HFFc6 (cell line): ENCODE data around the gene SLC35A3. TPM values are rescaled to one million over a fixed set of nuclear protein-coding genes. Genes with fewer than 3 reads are reported as not detected.

Experiments used
- DNase-seq: peaks from one replicate; pipeline ENCODE4 v3.0.0-alpha.2; 2018
- H3K27ac Mint-ChIP-seq: 2 replicates; pipeline ENCODE4 v1.8.0; 2020; ENCODE audit warnings: mild to moderate bottlenecking, mixed read lengths
- H3K27me3 Mint-ChIP-seq: 2 replicates; pipeline ENCODE4 v1.8.0; 2021; ENCODE audit warnings: mild to moderate bottlenecking, moderate library complexity, mixed read lengths; ENCODE audit not compliant: insufficient read depth
- H3K36me3 Mint-ChIP-seq: 2 replicates; pipeline ENCODE4 v1.8.0; 2021; ENCODE audit warnings: low read depth, mixed read lengths
- H3K4me1 Mint-ChIP-seq: 2 replicates; pipeline ENCODE4 v1.8.0; 2020; ENCODE audit warnings: low read depth, mixed read lengths
- H3K4me3 Mint-ChIP-seq: 2 replicates; pipeline ENCODE4 v1.8.0; 2020; ENCODE audit warnings: mild to moderate bottlenecking, moderate library complexity, mixed read lengths
- H3K9me3 Mint-ChIP-seq: 2 replicates; pipeline ENCODE4 v1.8.0; 2020; ENCODE audit warnings: mild to moderate bottlenecking, mixed read lengths
- total RNA-seq, 6 experiments: library from RNA; stranded (reverse); fragmentation: NEBNext Ultra II Directional; extraction: Animal tissue kit (Norgen Biotek cat#: 25700); gene quantifications; 2 replicates in 1 of 6; 3 replicates in 5 of 6; pipeline ENCODE4 v1.2.3, GENCODE V29; 2021
- TF ChIP-seq, protein P1 (sequence below): fragments of 200-600 bp; sonication (generic); IDR thresholded peaks from 2 replicates; pipeline ENCODE4 v1.5.0; 2021; ENCODE audit warnings: antibody characterized with exemption, mild to moderate bottlenecking

SLC35A3 gene
- total RNA-seq, 6 experiments from 2014 or later: 16.4 to 30.8 (median 25.2) TPM

DNA sequence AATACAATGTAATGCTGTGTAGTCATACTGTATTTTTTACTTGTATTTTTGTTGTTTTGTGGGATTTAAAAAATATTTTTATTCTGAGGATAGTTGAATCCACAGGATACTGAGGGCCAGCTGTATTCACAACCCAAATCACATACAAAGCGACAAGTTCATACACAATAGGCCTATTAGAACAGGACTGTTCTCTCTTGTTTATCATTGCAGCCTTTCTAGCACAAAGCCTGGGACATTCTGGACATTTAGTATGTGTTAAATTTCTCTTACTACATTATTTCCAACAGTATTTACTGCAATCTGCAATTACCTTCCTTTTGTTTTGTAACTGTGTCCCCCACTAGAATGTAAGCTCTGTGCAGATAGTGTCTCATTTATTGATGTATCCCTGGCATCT is 65.4 kb downstream of the SLC35A3 start:
- H3K36me3 Mint-ChIP-seq: peaks cover 19% of the 10 kb centered on the region
- H3K27me3 Mint-ChIP-seq: no peaks in the 10 kb centered on the region; the same call in 1 of the 2 replicates
- no peaks in the 10 kb centered on the region for H3K9me3 Mint-ChIP-seq
- no peak for DNase-seq
- H3K4me1 Mint-ChIP-seq: peaks cover 30% of the 10 kb centered on the region
- no peak overlapping the region for H3K4me3 Mint-ChIP-seq
- TF ChIP-seq, protein P1, sequence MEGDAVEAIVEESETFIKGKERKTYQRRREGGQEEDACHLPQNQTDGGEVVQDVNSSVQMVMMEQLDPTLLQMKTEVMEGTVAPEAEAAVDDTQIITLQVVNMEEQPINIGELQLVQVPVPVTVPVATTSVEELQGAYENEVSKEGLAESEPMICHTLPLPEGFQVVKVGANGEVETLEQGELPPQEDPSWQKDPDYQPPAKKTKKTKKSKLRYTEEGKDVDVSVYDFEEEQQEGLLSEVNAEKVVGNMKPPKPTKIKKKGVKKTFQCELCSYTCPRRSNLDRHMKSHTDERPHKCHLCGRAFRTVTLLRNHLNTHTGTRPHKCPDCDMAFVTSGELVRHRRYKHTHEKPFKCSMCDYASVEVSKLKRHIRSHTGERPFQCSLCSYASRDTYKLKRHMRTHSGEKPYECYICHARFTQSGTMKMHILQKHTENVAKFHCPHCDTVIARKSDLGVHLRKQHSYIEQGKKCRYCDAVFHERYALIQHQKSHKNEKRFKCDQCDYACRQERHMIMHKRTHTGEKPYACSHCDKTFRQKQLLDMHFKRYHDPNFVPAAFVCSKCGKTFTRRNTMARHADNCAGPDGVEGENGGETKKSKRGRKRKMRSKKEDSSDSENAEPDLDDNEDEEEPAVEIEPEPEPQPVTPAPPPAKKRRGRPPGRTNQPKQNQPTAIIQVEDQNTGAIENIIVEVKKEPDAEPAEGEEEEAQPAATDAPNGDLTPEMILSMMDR: no peak
- peak overlapping the region; percentile 38; the same call in 1 of the 2 replicates for H3K27ac Mint-ChIP-seq

DNA sequence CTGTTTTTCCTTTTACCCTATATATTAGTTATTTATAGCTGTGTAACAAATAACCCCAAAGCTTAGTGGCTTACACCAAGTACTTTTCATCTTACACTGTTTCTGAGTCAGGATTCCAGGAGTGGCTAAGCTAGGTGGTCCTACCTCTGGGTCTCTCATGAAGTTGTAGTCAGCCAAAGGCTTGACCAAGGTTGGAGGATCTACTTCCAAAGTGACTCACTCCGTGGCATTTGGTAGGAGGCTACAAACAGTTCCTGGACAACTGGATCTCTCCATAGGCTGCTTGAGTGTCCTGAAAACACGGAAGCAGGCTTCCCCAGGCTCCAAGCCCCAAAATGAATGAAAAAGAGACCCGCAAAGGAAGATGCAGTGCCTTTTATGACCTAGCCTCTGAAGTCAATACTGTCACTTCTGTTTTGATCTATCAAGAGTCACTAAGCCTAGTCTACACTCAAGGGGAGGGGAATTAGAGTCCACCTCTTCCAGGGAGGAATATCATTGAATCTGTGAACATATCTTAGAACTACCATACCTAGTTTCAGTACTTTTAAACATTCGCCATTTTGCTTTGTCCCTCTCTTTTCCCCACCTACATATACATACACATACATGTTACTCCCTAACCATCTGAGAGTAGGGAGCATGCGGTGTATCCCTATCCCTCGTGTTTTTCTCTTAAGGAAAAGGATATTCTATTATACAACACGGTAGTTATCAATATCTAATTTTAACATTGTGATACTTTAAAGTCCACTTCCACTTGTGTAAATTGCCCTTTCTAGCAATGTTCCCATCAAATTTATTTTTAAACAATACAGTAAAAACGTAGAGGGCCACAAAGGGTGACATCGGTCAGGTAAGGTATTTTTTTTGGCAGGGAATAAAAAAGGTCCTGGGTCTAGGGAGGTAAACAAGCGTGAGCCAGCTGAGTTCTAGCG is 67.2 kb downstream of the SLC35A3 start:
- H3K4me1 Mint-ChIP-seq: peaks cover 38% of the 10 kb centered on the region
- H3K9me3 Mint-ChIP-seq: no peaks in the 10 kb centered on the region
- H3K27me3 Mint-ChIP-seq: no peaks in the 10 kb centered on the region; the same call in 1 of the 2 replicates
- peak; percentile 30 for DNase-seq
- H3K27ac Mint-ChIP-seq: peak overlapping the region; percentile 100
- TF ChIP-seq, protein P1: no peak
- peaks cover 19% of the 10 kb centered on the region for H3K36me3 Mint-ChIP-seq
- H3K4me3 Mint-ChIP-seq: peak overlapping the region; percentile 100

DNA sequence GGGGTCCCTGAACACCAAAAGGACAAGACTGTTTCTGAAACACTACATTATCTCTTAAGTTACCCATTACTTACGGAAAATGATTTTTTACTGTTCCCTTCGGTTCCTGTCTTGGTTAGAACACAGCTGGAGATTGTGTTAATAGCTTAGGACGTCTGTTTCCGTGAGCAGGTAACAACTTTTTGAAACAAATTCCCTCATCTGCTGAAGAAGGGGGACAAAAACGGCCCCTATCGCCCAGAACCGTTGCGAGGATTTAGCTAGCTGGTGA is 67.8 kb downstream of the SLC35A3 start:
- peak overlapping the region; percentile 100 for H3K27ac Mint-ChIP-seq
- H3K4me3 Mint-ChIP-seq: peak overlapping the region; percentile 100
- peaks cover 19% of the 10 kb centered on the region for H3K36me3 Mint-ChIP-seq
- H3K27me3 Mint-ChIP-seq: no peaks in the 10 kb centered on the region; the same call in 1 of the 2 replicates
- no peaks in the 10 kb centered on the region for H3K9me3 Mint-ChIP-seq
- DNase-seq: no peak
- H3K4me1 Mint-ChIP-seq: peaks cover 38% of the 10 kb centered on the region
- TF ChIP-seq, protein P1: no peak

DNA sequence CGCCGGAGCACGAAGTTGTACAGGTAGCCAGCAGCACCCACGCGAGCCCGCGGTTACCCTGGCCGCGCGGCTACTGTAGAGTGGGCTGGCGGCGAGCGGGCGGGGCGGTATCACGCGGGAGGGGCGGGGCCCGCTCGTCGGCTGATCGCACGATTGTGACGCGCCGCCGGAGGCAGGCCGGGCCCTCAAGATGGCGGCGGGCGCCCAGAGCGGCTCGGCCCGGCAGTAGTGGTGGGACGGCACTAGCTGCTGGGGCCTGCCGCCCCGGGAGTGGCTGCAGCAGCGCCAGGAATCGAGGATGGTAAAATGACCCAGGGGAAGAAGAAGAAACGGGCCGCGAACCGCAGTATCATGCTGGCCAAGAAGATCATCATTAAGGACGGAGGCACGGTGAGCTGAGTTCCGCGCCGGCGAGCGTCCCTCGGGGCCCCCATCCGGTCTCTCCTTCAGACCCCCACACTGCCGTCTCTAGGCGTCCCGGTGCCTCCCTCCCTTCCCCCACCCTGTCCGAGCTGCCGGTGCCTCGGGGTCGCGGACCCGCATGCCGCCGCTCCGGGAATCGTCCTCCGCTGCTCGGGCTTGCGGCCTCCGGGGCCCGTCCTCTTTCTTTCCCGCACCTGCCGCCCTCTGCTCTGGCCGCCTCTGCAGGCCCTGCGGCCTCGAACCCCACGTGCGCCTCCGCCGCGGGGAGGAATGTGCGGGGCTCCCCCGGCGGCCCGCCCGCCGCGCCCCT is 68.3 kb downstream of the SLC35A3 start:
- Mint-ChIP-seq H3K36me3 (peaks cover 22% of the 10 kb centered on the region), H3K9me3 (no peaks in the 10 kb centered on the region), H3K27ac (peak overlapping the region; percentile 100), H3K27me3 (no peaks in the 10 kb centered on the region; the same call in 1 of the 2 replicates), H3K4me3 (peak overlapping the region; percentile 100), H3K4me1 (peaks cover 41% of the 10 kb centered on the region)
- TF ChIP-seq, protein P1: no peak
- DNase-seq: peak; percentile 69

DNA sequence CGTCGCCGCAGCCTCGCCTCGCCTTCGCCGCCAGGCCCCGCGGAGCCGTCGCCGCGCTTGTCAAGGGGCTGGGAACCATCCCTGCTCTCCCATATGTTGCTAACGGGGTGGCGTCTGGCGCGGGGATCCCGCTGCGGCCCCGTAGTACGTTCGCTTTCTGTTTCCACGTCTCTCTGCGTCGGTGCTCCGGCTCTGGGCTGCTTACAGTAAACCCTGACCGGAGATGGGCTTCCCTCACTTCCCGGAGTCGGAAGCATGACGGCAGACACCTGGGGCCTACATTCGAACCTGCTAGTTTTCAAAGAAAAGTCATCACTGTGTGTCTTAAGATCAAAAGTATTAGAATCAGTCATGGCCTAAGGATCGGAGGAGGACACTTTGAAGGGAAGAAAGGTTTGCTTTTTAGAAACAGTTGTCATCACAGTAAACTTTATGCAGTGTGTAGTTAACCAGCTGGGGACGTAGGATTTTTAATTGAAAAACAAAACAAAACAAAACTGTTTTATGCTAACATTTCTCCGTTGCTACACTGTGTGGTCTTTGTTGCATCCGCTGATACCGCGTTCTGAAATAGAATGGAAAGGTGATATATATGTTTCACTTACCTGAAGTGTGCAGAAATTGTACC is 69.0 kb downstream of the SLC35A3 start:
- DNase-seq: peak; percentile 42
- TF ChIP-seq, protein P1: no peak
- H3K36me3 Mint-ChIP-seq: peaks cover 29% of the 10 kb centered on the region
- peaks cover 41% of the 10 kb centered on the region for H3K4me1 Mint-ChIP-seq
- no peaks in the 10 kb centered on the region for H3K9me3 Mint-ChIP-seq
- H3K4me3 Mint-ChIP-seq: peak overlapping the region; percentile 100
- peak overlapping the region; percentile 100 for H3K27ac Mint-ChIP-seq
- H3K27me3 Mint-ChIP-seq: no peaks in the 10 kb centered on the region; the same call in 1 of the 2 replicates
